GM18858 (cell line): ENCODE results near the gene TNFRSF18.
"Not testable (repeated sequence)": the region's sequence is repeated elsewhere in the genome, so short reads cannot be mapped to it uniquely, and the experiment has no call there.

Experiments
- ATAC-seq: cut with Tn5 transposase; IDR thresholded peaks from one replicate; pipeline ENCODE4 v1.9.1; 2021; ENCODE audit not compliant: unreplicated experiment

The TNFRSF18 gene

DNA sequence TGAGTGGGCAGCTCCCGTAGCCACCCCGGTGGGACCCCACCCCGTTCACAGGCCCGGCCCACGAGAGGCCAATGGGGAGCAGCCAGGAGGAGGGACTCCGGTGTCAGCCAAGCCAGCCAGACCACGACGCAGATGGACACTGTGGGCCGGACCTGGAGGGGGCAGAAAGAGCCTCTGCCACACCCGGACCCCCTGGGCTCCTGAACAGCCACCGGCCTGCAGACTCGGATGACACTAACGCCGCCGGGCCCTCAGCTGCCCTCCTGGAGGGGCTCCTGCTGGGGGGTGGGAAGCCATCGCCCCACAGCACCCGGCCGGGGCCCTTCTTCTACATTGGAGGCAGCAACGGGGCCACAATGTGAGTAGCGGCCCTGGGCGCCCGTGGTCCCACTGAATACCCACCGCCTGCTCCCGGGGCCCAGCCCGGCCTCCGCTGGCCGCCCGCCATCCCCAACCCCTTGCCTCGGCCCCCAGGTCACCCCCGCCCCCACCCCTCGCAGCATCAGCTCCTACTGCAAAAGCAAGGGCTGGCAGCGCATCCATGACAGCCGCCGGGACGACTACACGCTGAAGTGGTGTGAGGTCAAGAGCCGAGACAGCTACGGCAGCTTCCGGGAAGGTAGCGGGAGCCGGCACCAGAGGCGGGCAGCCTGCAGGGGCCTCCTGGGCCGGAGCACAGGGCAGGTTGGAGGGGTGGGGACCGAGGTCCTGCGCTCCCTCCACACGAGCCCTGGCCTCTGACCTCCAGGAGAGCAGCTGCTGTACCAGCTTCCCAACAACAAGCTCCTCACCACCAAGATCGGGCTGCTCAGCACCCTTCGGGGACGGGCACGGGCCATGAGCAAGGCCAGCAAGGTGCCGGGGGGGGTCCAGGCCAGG is 26.2 kb downstream of the TNFRSF18 start:
- ATAC-seq, result no peak

DNA sequence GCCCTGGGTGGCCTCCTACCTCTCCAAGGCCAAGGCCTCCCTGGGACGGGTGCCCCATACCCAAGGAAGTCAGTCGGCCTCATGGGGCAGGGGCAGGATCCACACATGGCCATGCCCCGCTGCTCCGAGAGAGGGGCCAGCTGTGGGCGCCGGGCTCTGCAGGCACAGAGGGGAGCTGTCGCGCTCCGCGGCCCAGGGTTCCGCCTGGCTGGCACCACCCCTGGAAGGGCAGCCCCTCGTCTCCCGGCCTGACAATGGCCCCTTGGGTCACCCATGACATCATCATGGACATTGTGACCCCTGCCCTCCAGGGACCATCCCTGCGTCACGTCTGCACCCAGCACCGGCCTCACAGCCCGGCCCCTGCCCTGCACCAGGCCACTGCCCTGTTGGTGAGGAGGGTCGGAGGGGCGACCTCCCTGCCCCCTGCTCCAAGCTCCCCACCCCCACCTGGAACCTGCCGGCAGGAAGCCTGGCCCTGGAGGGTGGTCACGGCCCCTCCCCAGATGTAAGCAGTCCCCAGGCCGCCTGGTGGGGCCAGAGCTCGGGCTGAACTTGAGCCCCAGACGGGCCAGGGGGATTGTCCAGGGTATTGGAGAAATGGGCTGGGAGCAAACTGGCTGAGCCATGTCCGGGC is 26.9 kb downstream of the TNFRSF18 start:
- ATAC-seq, result no peak

DNA sequence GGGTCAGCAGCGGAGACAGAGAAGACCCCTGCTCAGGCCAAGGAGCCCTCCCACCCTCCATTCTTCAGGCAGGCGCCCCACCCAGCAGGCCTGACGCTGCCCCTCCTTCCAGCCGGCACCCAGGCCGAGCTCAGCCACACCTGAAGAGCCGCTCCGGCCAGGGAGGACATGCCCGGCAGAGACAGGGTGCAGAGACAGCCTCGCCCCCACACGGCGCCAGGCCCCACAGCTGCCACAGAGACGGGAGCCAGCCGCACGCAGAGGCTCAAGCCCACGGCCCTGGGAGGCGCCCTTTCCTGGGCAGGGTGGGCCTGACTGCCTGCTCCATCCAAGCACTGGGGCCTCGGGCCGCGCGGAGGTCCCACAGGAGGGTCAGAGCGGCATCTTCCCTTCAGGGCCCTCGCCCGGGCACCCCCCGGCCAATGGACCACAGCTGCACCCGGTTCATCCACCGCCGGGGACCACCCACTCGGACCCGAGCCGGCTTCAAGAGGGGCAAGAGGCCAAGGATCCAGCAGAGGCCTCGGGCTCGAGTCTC is 27.5 kb downstream of the TNFRSF18 start:
- no peak for ATAC-seq

DNA sequence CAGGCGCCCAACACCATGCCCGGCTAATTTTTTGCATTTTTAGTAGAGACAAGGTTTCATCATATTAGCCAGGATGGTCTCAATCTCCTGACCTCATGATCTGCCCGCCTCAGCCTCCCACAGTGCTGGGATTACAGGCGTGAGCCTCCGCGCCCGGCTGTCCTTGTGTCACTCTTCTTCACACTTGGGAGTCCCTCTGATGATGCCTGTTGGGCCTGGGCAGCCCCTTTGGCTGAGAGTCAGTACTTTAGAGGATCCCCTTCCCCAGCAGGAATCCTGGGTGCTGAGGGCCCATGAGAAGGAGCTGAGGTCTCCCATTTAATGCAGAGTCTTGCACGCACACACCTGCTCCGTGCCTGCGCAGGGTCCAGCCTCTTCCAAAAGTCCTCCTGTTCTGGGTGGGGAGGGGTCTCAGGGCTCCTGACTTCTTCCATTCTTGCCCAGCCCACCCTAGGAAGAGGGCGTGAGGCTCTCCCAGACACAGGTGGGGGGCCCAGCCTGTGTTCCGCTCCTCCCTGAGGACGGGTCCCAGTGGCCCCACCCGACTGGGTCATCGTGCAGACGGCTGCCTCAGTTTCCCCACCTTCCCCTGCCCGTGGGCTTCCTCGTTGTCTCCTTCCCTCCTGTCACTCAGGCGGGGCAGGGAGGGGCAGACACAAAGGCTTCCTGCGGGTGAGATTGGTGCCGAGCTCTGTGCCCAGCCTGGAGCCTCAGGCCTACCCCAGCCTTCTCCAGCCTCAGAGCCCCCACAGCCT is 28.8 kb downstream of the TNFRSF18 start:
- ATAC-seq, result no peak

DNA sequence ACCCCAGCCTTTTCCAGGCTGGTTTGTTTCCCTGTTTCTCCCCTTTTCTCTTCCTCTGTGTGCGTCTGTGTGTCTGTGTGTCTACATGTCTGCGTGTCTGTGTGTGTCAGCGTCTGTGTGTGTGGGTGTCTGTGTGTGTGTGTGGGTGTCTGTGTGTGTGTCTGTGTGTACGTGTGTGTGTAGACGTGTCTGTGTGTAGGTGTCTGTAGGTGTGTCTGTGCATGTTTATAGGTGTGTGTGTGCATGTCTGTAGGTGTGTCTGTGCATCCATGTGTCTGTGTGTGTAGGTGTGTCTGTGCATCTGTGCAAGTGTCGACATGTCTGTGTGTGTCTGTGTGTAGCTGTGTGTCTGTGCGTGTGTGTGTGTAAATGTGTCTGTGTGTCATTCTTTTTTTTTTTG is 29.5 kb downstream of the TNFRSF18 start:
- ATAC-seq, result no peak

DNA sequence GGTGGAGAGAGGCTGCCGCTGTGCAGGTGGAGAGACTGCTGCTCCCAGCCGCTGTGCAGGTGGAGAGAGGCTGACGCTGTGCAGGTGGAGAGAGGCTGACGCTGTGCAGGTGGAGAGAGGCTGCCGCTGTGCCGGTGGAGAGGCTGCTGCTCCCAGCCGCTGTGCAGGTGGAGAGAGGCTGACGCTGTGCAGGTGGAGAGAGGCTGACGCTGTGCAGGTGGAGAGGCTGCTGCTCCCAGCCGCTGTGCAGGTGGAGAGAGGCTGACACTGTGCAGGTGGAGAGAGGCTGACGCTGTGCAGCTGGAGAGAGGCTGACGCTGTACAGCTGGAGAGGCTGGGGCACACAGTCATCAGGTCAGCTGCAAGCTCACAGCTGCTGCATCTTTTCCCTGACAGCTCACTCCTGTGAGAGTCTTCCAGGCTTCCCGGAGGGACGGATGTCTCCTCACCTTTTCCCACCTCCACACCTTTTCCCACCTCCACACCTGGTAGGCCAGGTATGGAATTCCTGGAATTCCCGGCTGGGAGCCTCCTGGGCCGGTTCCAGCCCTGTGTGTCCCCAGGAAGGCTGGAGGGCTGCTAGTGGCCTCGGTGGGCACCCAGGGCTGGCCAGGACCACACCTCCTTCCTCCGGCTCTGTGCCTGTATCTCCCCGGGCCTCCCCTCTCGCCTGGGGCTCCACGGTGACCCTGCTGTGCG is 30.2 kb downstream of the TNFRSF18 start:
- not testable (repeated sequence) for ATAC-seq

DNA sequence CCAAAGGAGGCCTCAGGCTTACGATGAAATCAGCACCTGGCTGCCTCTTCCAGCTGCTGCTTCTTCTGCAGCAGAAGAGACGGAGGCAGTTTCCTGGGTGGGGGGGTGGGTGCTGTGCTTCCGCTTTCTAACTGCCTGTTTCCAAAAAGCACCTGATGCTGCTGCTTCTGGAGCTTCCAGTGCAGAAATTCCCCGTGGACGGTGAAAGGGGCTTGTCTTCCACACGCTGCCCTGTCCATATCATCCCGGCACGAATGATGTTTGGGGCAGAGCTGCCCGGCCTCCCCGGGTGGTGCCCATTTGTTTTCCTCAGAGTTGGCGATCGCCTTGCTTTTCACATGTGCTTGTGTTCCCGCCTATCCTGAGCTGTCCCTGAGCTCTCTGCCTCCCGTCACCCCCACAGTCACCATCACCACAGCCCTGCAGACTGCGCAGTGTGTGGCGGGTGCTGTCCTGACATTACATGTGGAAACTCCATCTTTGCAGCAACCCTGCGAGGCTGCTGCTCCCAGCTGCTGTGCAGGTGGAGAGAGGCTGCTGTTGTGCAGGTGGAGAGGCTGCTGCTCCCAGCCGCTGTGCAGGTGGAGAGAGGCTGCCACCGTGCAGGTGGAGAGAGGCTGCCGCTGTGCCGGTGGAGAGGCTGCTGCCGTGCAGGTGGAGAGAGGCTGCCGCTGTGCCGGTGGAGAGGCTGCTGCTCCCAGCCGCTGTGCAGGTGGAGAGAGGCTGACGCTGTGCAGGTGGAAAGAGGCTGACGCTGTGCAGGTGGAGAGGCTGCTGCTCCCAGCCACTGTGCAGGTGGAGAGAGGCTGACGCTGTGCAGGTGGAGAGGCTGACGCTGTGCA is 30.9 kb downstream of the TNFRSF18 start:
- ATAC-seq, result no peak

DNA sequence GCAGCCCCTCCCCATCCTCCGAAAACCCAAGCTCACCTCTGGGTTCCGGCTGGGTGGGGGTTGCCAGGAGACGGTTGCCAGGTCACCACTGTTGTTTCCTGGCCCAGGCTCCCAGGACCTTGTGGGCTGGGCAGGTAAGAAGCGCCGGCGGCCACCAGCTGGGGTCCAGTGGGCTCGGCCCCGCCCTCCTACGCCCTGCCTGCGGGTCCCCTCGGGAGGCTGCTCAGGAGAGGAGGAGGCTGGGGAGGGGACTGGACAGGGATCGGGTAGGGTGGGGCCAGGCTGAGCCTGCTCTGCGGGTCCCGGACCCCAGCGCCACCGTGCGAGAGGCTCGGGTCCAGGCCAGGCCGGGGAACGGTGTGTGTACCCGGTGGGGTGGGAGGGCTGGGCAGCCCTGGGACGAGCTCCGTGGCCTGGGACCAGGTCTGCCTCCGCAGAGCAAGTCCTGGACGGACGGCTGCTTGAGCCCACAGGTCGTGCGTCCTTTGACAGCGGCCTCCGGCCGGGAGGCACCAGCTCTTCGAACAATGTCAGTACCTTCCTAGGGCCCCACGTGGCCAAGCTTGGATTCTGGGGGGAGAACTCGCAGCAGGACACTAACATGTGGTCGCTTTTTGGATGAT is 32.5 kb downstream of the TNFRSF18 start, which contains the start of gene TTLL10:
TTLL10 (plus strand) TSS at position 88 of the 623 bp plus-strand sequence. CDS start 5,336 bp downstream, outside the sequence.
- ATAC-seq, result no peak

DNA sequence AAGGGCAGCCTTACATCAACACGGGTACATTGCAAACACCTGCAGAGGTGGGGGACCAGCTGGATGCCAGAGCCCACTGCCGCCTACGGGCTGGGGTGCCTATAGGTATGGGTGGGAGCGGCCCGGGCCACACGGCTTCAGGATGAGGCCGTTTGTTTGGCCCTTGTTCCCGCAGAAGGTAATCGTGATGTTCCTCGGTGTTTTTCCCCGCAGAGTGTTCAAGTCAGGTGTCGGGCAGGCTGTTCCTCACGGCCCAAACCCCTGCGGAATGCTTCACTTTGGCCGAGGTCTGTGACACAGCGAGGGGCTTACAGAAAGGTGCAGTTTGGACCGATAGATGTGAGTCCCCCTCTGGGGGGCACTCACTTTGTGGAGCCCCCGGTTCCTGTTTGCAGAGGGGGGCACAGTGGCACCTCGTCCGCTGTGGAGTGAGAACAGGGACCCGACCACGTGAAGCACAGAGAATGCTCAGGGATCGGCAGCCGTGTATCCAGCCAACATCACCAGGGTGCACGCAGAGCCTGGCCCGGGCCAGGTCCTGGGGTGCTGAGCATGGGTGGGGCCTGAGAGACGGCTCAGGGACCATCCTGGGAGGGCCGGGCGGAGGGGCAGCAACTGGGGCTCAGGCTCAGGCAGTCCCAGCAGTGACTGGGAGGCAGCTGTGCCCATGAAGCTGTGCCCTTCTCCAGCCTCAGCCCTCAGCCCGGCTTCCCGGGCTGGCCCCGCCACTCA is 33.2 kb downstream of the TNFRSF18 start:
- ATAC-seq, result no peak

DNA sequence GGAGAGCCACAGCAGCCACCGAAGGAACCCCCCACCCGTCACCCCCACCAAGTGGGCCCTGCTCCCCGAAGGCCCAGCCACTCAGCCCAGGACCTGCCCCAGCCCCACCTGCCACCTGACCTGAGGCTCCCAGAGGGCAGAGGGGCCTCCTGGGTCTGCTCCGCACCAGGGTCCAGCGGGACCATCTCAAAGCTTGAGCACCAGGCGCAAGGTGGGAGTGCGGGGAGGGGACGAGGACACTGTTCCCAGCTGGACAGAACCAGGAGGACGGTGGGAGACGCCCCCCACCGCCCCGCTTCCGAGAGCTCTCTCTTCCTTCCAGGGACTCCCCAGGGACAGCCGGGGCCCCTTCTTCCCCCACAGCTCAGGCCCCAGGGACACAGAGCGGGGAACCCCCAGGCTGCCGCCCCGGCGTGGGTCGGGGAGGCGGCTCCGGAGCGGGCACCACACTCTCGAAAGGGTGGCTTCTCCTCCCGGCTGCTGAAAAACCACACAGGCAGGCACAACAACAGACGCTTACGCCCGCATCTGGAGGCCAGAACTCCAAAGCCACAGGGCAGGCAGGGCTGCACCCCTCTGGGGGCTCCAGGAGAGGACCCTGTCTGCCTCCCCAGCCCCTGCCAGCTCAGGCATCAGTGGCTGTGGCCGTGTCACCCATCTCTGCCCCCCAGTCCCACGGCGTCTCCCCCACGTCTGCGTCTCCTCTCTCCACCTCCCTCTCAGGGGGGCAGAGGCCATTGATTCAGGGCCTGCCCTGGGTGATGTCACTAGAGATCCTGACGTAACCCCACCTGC is 34.6 kb downstream of the TNFRSF18 start:
- ATAC-seq, result no peak

DNA sequence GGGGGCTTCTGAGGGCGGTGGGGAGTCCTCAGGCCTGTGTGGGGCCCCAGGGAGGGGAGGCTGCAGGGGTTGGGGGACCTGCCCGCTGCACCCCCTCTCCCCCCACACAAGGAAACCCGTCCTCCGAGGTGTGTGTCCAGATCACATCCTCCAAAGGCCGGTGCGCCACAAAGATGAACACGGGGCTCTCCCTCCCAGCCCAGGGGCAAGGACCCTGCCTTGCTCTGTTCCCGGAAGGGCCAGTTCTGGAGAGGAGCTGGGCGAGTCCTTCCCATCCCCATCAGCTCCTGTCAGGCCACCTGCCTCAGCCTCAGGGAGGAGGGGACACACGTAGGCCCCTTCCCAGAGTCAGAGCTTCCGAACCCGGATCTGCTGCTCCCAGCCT is 35.2 kb downstream of the TNFRSF18 start:
- ATAC-seq, result no peak

DNA sequence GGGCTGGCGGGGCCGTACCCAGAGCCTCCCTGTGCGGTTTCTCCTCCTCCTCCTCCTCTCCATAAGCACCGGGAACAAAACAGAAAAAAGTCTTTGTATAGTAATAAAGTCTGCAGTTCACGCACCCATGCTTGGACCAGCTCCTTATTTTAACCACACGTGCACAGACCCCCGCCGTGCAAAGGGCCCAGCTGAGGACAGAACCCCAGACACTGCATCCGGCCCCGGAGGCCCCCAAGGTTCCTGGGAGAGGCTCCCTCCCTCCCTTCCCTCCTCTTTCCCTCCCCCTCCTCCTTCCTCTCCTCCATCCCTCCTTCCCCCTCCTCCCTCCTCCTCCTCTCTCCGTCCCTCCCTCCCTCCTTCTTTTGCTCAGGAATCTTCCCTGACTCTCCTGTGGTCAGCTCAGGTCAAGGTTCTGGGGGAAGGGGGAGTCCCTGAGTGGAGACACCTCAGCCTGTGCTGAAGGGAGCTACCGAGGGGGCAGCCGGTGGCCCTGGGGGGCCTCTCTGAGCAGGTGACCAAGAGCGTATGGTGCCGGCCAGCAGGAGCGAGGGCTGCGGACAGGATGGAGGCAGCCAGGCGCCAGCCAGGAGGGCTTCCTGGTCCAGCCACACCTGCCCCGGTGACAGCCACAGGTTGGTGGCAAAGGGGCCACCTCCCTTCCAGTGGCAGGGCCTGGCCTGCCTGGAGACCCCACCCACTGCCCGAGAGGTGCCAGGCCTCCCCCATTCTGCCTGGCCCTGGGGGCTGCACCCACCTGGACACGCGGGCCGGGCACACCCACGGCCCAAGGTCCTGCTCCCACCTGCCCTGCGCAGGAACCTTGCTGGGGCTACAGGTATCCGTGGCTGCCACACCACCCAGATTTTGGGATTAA is 35.9 kb downstream of the TNFRSF18 start:
- no peak for ATAC-seq

DNA sequence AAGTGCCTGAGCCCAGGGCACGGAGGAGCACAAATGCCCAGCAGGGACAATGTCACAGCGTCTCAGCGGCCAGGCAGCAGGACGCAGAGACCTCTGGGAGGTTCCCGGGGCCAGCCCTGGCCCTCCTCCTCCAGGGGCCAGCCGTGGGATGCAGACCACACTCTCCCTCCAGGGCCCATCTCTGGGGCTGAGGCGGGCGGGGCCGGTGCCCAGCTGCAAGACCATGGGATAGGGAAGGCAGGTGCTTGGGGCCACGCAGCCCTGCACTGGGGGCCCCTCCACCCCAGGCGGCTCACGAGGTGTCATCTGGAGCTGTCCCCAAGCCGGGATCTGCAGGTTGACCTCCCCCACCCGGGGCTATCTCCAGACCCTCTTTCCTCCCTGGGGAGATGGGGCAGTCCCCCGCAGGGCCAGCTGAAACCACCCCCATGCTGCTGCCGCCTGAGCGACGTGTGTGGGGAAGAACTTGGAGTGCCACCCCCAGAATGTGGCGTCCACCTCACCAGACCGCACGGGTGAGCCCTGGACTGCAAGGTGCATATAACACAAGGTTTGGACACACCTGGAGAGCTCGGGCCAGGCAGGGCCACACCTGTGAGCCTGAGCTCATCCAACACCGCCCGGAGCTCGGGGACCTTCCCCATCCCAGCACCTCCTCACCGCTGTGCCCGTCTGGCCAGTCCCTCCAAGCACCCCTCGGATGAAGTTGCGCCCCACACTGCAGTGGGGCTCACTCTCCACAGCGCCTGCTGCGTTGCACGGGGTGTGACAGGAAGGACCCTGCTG is 36.8 kb downstream of the TNFRSF18 start:
- no peak for ATAC-seq

DNA sequence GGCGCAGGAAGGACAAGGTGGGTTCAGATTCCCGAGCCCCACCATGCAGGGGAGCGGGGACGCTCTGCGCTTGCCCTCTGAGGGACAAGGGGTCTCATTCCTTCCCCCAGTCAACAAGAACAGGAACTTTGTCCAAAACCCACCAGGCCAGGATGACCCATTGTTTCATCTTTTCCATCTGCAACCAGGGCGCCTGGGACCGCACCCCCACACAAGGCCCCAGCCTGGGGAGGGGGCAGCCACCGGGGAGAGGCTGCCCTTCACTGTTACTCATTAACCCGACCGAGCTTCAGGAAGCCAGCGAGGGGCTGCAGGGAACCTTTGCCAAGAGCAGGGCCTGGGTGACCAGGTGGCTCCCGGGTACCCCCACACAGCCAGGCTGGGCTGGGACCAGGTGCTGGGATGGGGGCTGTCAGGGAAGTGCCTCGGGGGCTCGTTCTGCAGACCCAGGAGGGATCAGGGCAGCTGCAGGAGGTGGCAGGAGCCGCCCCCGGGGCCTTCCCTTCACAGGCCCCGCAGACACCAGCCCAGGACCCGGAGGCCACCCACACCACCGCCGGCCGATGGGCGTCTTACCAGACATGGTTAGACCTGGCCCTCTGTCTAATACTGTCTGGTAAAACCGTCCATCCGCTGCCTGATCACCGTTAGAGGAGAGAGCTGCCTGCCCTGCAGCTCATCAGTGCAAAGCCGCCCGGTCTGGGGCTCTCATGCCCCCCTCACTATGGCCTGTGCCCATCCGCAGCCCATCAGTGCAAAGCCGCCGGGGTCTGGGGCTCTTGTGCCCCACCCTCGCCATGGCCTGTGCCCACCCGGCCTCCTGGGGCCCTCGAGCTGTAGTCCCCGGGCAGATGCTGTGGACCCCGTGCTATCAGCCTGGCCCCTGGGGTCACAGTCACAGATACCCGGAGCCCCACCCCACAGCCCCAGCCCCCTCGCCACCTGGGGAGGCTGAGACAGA is 37.7 kb downstream of the TNFRSF18 start:
- ATAC-seq, result no peak

DNA sequence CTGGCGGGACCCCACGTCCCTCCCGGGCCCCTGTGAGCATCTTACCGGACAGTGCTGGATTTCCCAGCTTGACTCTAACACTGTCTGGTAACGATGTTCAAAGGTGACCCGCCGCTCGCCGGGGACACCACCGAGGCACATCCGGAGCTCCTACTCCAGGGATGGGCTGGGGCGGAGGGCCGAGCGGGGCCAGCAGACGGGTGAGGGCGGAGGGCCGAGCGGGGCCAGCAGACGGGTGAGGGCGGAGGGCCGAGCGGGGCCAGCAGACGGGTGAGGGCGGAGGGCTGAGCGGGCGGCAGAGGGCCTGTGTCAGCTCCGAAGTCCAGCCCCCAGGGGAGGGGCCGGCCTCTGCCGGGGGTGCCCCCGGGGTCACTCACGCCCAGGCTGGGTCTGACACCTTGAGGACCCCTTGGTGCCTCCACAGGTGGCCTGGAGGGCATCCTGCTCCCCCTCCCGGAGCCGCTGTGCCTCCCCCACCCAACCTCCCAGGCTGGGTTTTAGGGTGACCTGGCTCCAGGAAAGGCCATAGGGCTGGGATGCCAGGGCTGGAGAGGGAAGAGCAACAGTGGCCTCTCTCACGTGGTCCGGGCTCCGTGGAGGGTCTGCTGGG is 38.4 kb downstream of the TNFRSF18 start:
- no peak for ATAC-seq
